Measurements from ENCODE around the gene ATXN7L1.

Gene ATXN7L1, protein sequence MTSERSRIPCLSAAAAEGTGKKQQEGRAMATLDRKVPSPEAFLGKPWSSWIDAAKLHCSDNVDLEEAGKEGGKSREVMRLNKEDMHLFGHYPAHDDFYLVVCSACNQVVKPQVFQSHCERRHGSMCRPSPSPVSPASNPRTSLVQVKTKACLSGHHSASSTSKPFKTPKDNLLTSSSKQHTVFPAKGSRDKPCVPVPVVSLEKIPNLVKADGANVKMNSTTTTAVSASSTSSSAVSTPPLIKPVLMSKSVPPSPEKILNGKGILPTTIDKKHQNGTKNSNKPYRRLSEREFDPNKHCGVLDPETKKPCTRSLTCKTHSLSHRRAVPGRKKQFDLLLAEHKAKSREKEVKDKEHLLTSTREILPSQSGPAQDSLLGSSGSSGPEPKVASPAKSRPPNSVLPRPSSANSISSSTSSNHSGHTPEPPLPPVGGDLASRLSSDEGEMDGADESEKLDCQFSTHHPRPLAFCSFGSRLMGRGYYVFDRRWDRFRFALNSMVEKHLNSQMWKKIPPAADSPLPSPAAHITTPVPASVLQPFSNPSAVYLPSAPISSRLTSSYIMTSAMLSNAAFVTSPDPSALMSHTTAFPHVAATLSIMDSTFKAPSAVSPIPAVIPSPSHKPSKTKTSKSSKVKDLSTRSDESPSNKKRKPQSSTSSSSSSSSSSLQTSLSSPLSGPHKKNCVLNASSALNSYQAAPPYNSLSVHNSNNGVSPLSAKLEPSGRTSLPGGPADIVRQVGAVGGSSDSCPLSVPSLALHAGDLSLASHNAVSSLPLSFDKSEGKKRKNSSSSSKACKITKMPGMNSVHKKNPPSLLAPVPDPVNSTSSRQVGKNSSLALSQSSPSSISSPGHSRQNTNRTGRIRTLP

GRCh38 chr7:105876091-105876963 lies at the start of gene ATXN7L1:
Gene ATXN7L1, minus strand, starts transcription at chr7:105876599. Its CDS starts 41 bp downstream, at chr7:105876558.
- CTCF ChIA-PET = interaction anchor here (0.6 to 0.7 kb wide), 2 partner anchors 10 to 11 kb away, joined by 4 read pairs; no protein-coding TSS in a partner anchor
- peak; percentile 73; the same call in 1 of the 2 replicates for TF ChIP-seq FOXM1 (IDR thresholded peaks at IDR 0.05; ENCODE audit: borderline replicate concordance)
- TF ChIP-seq ARNT (IDR thresholded peaks at IDR 0.05) = 0 out of 2 replicates have a peak, but pooled peaks have one; percentile 25
- no peak for TF ChIP-seq L3MBTL2 (conservative IDR thresholded peaks at IDR 0.05)
- no peak for TF ChIP-seq BHLHE40 (IDR thresholded peaks at IDR 0.05; ENCODE audit: borderline replicate concordance)
- TF ChIP-seq SUZ12 (IDR thresholded peaks at IDR 0.05) = no peak
- no peak for TF ChIP-seq LEF1 (IDR thresholded peaks at IDR 0.05; ENCODE audit: borderline replicate concordance)
- TF ChIP-seq, protein P1, sequence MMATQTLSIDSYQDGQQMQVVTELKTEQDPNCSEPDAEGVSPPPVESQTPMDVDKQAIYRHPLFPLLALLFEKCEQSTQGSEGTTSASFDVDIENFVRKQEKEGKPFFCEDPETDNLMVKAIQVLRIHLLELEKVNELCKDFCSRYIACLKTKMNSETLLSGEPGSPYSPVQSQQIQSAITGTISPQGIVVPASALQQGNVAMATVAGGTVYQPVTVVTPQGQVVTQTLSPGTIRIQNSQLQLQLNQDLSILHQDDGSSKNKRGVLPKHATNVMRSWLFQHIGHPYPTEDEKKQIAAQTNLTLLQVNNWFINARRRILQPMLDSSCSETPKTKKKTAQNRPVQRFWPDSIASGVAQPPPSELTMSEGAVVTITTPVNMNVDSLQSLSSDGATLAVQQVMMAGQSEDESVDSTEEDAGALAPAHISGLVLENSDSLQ (IDR thresholded peaks at IDR 0.05) = peak; percentile 33; the same call in 1 of the 2 replicates
- TF ChIP-seq NFRKB (IDR thresholded peaks at IDR 0.05) = peak; percentile 38; the same call in 1 of the 2 replicates
- no peak for TF ChIP-seq SP1 (IDR thresholded peaks at IDR 0.05)
- 0 out of 2 replicates have a peak, but pooled peaks have one; percentile 22 for TF ChIP-seq FOXK2 (IDR thresholded peaks at IDR 0.05)
- POLR2A ChIA-PET = no interaction called here
- DNase-seq (ENCODE audit: extremely low spot score) = peak; percentile 92

DNA sequence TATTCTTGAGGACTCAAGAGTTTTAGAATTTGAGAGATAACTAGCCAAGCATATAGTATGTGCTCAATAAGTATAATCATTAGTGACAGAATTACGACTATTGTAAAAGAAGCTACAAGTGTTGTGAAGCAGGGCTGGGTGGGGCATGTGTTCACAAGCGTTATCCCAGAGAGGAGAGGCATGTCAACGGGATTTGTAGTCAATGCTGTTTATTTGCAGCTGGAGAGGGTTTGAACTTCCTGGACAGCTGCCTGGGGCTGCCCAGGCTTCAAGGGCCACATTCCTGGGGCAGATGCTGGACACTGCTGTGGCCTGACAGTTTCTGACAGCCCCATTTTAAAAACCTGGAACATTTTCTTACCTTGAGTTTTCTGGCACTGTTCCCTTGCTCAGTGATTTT lies 49.7 kb upstream of the ATXN7L1 start:
- POLR2A ChIA-PET = no interaction called here
- CTCF ChIA-PET = no interaction called here
- no peak for DNase-seq (ENCODE audit: extremely low spot score)

DNA sequence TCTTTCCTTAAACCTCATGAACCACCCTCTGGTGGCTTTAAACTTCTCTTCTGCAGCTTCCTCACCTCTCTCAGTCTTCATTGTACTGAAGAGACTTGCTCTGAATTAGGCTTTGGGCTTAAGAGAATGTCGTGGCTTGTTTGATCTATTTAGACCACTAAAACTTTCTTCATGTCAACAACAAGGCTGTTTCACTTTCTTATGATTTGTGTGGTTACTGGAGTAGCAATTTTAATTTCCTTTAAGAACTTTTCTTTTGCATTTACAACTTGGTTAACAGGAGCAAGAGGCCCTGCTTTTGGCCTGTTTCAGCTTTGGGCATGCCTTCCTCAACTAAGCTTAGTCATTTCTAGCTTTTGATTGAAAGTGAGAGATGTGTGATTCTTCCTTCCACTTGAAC lies 48.5 kb upstream of the ATXN7L1 start:
- TF ChIP-seq ARNT (IDR thresholded peaks at IDR 0.05) = no peak
- TF ChIP-seq, protein P1 (IDR thresholded peaks at IDR 0.05) = no peak
- POLR2A ChIA-PET = no interaction called here
- CTCF ChIA-PET = interaction anchor here (0.7 kb wide), 1 partner anchor 164 kb away, joined by 3 read pairs; no protein-coding TSS in a partner anchor
- no peak for DNase-seq (ENCODE audit: extremely low spot score)

More for the DNA sequence above, 49.7 kb upstream of the ATXN7L1 start:
- TF ChIP-seq NFRKB (IDR thresholded peaks at IDR 0.05) (no peak), BHLHE40 (IDR thresholded peaks at IDR 0.05; ENCODE audit: borderline replicate concordance) (no peak), L3MBTL2 (conservative IDR thresholded peaks at IDR 0.05) (no peak), HDGF (IDR thresholded peaks at IDR 0.05; ENCODE audit: borderline replicate concordance) (no peak), ARNT (IDR thresholded peaks at IDR 0.05) (no peak), ZNF384 (IDR thresholded peaks at IDR 0.05) (no peak), TARDBP (IDR thresholded peaks at IDR 0.05) (no peak), FOXM1 (IDR thresholded peaks at IDR 0.05; ENCODE audit: borderline replicate concordance) (no peak), LEF1 (IDR thresholded peaks at IDR 0.05; ENCODE audit: borderline replicate concordance) (no peak), SP1 (IDR thresholded peaks at IDR 0.05) (no peak), CTBP1 (IDR thresholded peaks at IDR 0.05; ENCODE audit: borderline replicate concordance) (no peak), ELF4 (IDR thresholded peaks at IDR 0.05) (no peak), SUZ12 (IDR thresholded peaks at IDR 0.05) (no peak), FOXA1 (IDR thresholded peaks at IDR 0.05) (no peak)
- TF ChIP-seq, protein P1 (IDR thresholded peaks at IDR 0.05) = no peak

DNA sequence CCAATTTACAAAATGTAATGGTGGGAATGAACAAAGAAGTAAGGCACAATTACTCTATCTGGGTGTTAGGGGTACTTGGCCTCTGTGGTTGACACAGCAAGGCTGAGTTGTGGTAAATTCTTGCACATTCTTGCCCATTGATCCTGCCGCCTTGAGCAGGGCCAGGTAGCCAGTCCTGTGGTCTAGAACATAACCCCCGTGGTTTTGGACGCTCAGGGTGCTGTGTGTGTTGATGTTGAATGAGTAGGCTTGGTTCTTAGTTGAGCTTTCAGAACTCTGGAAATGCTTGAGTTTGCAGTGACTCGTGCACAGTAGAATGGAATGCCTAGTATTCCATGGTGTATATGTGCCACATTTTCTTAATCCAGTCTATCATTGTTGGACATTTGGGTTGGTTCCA lies 44.4 kb upstream of the ATXN7L1 start:
- no peak for DNase-seq (ENCODE audit: extremely low spot score)
- ChIA-PET CTCF (no interaction called here), POLR2A (no interaction called here)
- TF ChIP-seq FOXK2 (IDR thresholded peaks at IDR 0.05) (no peak), SUZ12 (IDR thresholded peaks at IDR 0.05) (no peak), ARNT (IDR thresholded peaks at IDR 0.05) (no peak)

DNA sequence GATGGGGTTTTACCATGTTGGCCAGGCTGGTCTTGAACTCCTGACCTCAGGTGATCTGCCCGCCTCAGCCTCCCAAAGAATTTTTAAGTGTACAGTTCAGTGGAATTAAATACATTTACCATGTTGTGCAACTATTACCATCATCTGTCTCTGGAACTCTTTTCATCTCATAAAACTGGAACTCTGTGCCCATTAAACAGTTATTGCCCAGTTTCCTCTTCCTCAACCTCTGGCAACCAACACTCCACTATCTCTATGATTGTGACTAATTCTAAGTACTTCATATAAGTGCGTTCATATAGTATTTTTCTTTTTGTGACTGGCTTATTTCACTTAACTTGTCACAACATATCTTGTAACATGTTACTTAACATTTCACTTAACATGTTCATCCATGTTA lies 41.3 kb upstream of the ATXN7L1 start:
- POLR2A ChIA-PET = no interaction called here
- CTCF ChIA-PET = no interaction called here
- no peak for DNase-seq (ENCODE audit: extremely low spot score)
- TF ChIP-seq NFRKB (IDR thresholded peaks at IDR 0.05) (no peak), CTBP1 (IDR thresholded peaks at IDR 0.05; ENCODE audit: borderline replicate concordance) (no peak), ELF4 (IDR thresholded peaks at IDR 0.05) (no peak), ARNT (IDR thresholded peaks at IDR 0.05) (no peak), FOXK2 (IDR thresholded peaks at IDR 0.05) (no peak), ZNF384 (IDR thresholded peaks at IDR 0.05) (no peak), SUZ12 (IDR thresholded peaks at IDR 0.05) (no peak), L3MBTL2 (conservative IDR thresholded peaks at IDR 0.05) (no peak), HDGF (IDR thresholded peaks at IDR 0.05; ENCODE audit: borderline replicate concordance) (no peak), LEF1 (IDR thresholded peaks at IDR 0.05; ENCODE audit: borderline replicate concordance) (no peak), SP1 (IDR thresholded peaks at IDR 0.05) (no peak), BHLHE40 (IDR thresholded peaks at IDR 0.05; ENCODE audit: borderline replicate concordance) (no peak)
- TF ChIP-seq, protein P1 (IDR thresholded peaks at IDR 0.05) = no peak

All from HEK293T (cell line).